HUES6 (cell line): ENCODE data around the gene ROGDI.

Experiments
- H3K27ac ChIP-seq: 2 replicates; pipeline ENCODE4 v1.7.0; 2013; ENCODE audit warnings: low read depth, mild to moderate bottlenecking, low read length, inconsistent platforms
- H3K27me3 ChIP-seq: 2 replicates; pipeline ENCODE4 v1.6.1; 2013; ENCODE audit warnings: low read length; ENCODE audit not compliant: control insufficient read depth, insufficient read depth
- H3K36me3 ChIP-seq: 2 replicates; pipeline ENCODE4 v1.6.1; 2013; ENCODE audit warnings: low read length; ENCODE audit not compliant: control insufficient read depth, insufficient read depth
- H3K4me1 ChIP-seq: 2 replicates; pipeline ENCODE4 v1.6.1; 2013; ENCODE audit warnings: low read length; ENCODE audit not compliant: control insufficient read depth, insufficient read depth
- H3K4me3 ChIP-seq: 2 replicates; pipeline ENCODE4 v1.5.1; 2013; ENCODE audit warnings: low read depth, low read length
- H3K9ac ChIP-seq: one replicate; pipeline ENCODE4 v1.6.1; 2013; ENCODE audit warnings: mild to moderate bottlenecking, low read length
- H3K9me3 ChIP-seq: 2 replicates; pipeline ENCODE4 v1.6.1; 2013; ENCODE audit warnings: low read depth, low read length; ENCODE audit not compliant: control insufficient read depth, insufficient read depth

ROGDI gene

DNA sequence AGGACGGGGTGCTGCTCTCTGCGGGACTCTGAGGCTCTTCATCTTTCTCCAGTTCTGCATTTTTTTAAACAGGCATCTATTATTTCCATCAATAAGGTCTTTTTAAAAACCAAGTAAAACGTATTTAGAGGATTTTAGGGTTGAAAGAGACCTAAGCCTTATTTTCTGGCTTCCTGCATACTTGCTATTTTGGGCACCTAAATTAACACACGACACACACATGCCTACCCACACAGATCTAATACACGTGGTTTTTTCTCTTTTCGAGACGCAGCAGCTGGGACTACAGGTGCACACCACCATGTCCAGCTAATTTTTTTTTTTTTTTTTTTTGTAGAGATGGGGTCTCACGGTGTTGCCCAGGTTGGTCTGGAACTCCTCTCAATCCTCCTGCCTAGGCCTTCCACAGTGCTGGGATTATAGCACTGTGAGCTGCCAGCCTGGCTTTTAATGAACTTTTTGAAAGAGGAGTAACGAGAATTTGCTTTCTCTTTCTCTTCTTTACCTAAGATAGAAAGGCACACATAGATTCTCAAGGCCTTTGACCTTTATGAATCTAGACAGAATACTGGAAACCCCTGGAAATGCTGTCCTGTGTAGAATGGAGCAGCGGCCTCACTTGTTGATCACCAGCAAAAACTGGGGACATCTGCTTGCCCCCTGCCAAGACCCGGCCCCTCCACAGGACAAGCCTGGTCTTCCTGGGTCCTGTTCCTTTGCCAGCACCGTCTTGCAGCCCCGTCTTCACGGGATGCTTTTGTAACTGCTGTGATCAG is 54.3 kb downstream of the ROGDI start:
- Histone ChIP-seq H3K9ac (no peak overlapping the region), H3K4me3 (no peak overlapping the region)

DNA sequence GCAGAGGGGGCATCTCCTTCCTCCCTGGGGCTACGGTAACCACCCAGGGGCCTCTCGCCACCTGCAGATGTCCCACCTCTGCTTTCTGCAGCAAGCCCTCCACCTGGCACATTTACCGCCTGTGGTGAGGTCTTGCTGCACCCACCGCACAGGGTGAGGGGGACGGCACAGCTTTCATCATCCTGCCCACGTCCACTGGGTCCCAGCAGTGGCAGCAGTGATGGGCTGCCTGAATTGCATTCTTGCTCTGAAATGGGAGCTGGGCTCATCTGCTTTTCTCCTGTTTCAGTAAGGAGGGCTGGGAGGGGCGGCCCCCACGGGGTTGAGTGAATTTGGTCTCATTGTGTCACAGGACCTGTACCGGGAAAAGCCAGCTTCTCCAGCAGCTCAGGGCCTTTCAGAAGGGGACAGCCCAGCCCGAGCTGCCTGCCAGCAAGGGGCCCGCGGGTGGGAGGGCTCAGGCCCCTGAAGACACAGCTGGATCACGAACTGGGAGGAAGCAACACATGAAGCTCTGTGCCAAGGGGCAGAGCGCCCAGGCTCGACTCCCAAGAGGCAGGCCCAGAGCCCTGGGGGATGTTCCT is 55.4 kb downstream of the ROGDI start:
- peaks cover 16% of the 10 kb centered on the region for H3K36me3 ChIP-seq

More for the DNA sequence above, 54.3 kb downstream of the ROGDI start:
- Histone ChIP-seq H3K4me1 (peaks cover 4% of the 10 kb centered on the region; the same call in 1 of the 2 replicates), H3K36me3 (peaks cover 27% of the 10 kb centered on the region), H3K9me3 (no peaks in the 10 kb centered on the region), H3K27ac (no peak overlapping the region), H3K27me3 (no peaks in the 10 kb centered on the region)

More for the DNA sequence above, 55.4 kb downstream of the ROGDI start:
- no peak overlapping the region for H3K4me3 ChIP-seq
- H3K27me3 ChIP-seq: no peaks in the 10 kb centered on the region
- H3K9ac ChIP-seq: no peak overlapping the region
- H3K27ac ChIP-seq: no peak overlapping the region
- H3K4me1 ChIP-seq: peaks cover 4% of the 10 kb centered on the region; the same call in 1 of the 2 replicates
- no peaks in the 10 kb centered on the region for H3K9me3 ChIP-seq
